HepG2 (cell line): Measurements from ENCODE around the gene SH2D3C. TPM values are rescaled to one million over a fixed set of nuclear protein-coding genes. Genes with fewer than 3 reads are reported as not detected.

Source experiments
- CCDC6 ChIP-seq: sonication (generic); formaldehyde crosslinking; IDR thresholded peaks from 2 replicates; pipeline ENCODE4 v1.8.1; 2022; ENCODE audit warnings: mild to moderate bottlenecking, missing genetic modification reagents, moderate library complexity
- MXI1 ChIP-seq: IDR thresholded peaks from 3 replicates; pipeline ENCODE4 v1.6.1; 2012; ENCODE audit warnings: low read depth, low read length, inconsistent platforms, borderline replicate concordance
- REPIN1 ChIP-seq: sonication (generic); formaldehyde crosslinking; IDR thresholded peaks from 2 replicates; pipeline ENCODE4 v1.8.0; 2022; ENCODE audit warnings: missing genetic modification reagents, low read depth, mild to moderate bottlenecking, borderline replicate concordance
- SYNCRIP ChIP-seq: fragments of 200-400 bp; formaldehyde crosslinking; IDR thresholded peaks from 2 replicates; pipeline ENCODE4 v1.6.1; 2018; ENCODE audit warnings: mild to moderate bottlenecking, low read depth, low read length; ENCODE audit not compliant: insufficient read depth
- TCF12 ChIP-seq, 2 experiments: fragments of 450-650 bp in 1 of 2; sonication (generic) in 1 of 2; formaldehyde crosslinking in 1 of 2; IDR thresholded peaks; 2 replicates each; pipeline versions ENCODE4 v1.6.1 to v1.8.0; 2017 to 2022; ENCODE audit warnings: antibody characterized with exemption in 1 of 2, mild to moderate bottlenecking in 1 of 2, missing genetic modification reagents in 1 of 2, moderate library complexity in 1 of 2
- ZBTB38 ChIP-seq: sonication (generic); formaldehyde crosslinking; IDR thresholded peaks from 2 replicates; pipeline ENCODE4 v1.5.1; 2020; ENCODE audit warnings: mild to moderate bottlenecking, missing genetic modification reagents
- ZNF160 ChIP-seq: sonication (generic); formaldehyde crosslinking; IDR thresholded peaks from 2 replicates; pipeline ENCODE4 v1.8.0; 2022; ENCODE audit warnings: mild to moderate bottlenecking, inconsistent platforms, missing genetic modification reagents
- ZNF207 ChIP-seq: fragments of 450-650 bp; IDR thresholded peaks from 2 replicates; pipeline ENCODE4 v1.6.1; 2016; ENCODE audit warnings: antibody characterized with exemption, borderline replicate concordance
- ZNF430 ChIP-seq: sonication (generic); formaldehyde crosslinking; IDR thresholded peaks from 2 replicates; pipeline ENCODE4 v1.9.0; 2021; ENCODE audit warnings: mild to moderate bottlenecking, missing genetic modification reagents
- ZSCAN25 ChIP-seq: sonication (generic); formaldehyde crosslinking; IDR thresholded peaks from 2 replicates; pipeline ENCODE4 v1.8.0; 2022; ENCODE audit warnings: mild to moderate bottlenecking, missing genetic modification reagents
- ZZZ3 ChIP-seq: sonication (generic); formaldehyde crosslinking; IDR thresholded peaks from 2 replicates; pipeline ENCODE4 v1.4.0; 2020; ENCODE audit warnings: missing genetic modification reagents, mild to moderate bottlenecking, borderline replicate concordance
- polyA plus RNA-seq, 8 experiments: library from polyadenylated mRNA; depleted of rRNA in 3 of 8; stranded (reverse) in 7 of 8; unstranded in 1 of 8; fragments of >200 nt; fragmentation: Illumina TruSeq in 4 of 8; extraction: Trizol in 4 of 8; gene quantifications; 2 replicates each; pipeline versions ENCODE4 v1.2.1 to v1.2.3, GENCODE V29; 2011 to 2016; ENCODE audit warnings: low read depth in 4 of 8, missing spikeins in 1 of 8, mixed read lengths in 1 of 8; ENCODE audit not compliant: insufficient read depth in 1 of 8
- total RNA-seq, 5 experiments: library from RNA; depleted of rRNA; stranded (reverse); fragments of >200 nt; fragmentation: Illumina TruSeq; extraction: Trizol; gene quantifications; 2 replicates each; pipeline ENCODE4 v1.2.3, GENCODE V29; 2016; ENCODE audit warnings: low read depth in 1 of 5
- TF ChIP-seq, protein P1 (sequence below): sonication (generic); formaldehyde crosslinking; IDR thresholded peaks from 2 replicates; pipeline ENCODE4 v1.9.0; 2021; ENCODE audit warnings: missing genetic modification reagents, mild to moderate bottlenecking, borderline replicate concordance
- TF ChIP-seq, protein P2 (sequence below): IDR thresholded peaks from 2 replicates; pipeline ENCODE4 v1.6.1; 2016; ENCODE audit warnings: mild to moderate bottlenecking, missing biosample characterization, missing genetic modification reagents
- TF ChIP-seq, protein P3 (sequence below), 2 experiments: sonication (generic) in 1 of 2; formaldehyde crosslinking in 1 of 2; IDR thresholded peaks; 2 replicates each; pipeline versions ENCODE4 v1.4.0 to v1.6.1; 2018 to 2020; ENCODE audit warnings: missing genetic modification reagents in 2 of 2, borderline replicate concordance in 1 of 2, low read depth in 1 of 2, mild to moderate bottlenecking in 1 of 2, missing biosample characterization in 1 of 2
- TF ChIP-seq, protein P4 (sequence below): sonication (generic); formaldehyde crosslinking; IDR thresholded peaks from 2 replicates; pipeline ENCODE4 v1.5.1; 2020; ENCODE audit warnings: missing genetic modification reagents, mild to moderate bottlenecking, borderline replicate concordance
- TF ChIP-seq, protein P5 (sequence below): sonication (generic); formaldehyde crosslinking; IDR thresholded peaks from 2 replicates; pipeline ENCODE4 v1.4.0; 2020; ENCODE audit warnings: missing genetic modification reagents

SH2D3C gene
- total and polyA plus RNA-seq, 2 of the 13 experiments (the other 11 are each of a cell fraction or from before 2014, with no cell fraction given), result not detected

DNA sequence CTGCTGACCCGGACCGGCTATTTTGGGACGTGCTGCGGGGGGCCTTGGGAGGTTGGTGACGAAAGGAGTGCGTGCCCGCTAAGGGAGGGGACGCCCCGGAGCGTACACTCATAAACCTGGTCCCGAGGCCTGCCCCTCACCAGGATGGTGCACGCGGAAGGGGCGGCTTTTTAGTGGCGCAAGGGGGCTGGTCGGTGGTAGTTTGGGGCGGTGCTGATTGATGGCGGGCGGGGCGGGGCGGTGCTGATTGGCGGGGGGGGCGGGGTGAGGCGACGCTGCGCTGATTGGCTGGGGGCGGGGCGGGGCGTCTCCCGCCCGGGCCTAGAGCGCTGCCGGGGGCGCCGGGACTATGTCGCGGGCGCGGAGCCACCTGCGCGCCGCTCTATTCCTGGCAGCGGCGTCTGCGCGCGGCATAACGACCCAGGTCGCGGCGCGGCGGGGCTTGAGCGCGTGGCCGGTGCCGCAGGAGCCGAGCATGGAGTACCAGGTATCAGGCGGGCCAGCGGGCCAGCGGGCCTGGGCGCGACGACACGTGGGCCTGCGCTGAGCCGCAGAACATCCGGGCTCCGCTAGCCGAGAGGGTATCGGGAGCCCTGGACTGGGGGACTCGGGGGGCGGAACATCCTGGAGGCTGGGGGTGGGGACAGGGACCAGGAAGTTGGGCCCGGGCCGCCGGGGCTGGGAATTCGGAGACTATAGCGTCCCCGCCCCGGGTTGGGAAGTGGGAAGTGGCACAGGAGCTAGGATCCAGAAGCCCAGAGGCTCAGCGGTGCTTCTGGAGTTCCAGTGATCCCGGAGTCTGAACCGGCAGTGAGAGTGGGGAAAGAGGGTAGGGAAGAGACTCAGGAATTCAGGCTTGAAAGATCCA is 24.3 kb upstream of the SH2D3C start, which contains the start of gene FPGS (continued):
- TF ChIP-seq, protein P1, sequence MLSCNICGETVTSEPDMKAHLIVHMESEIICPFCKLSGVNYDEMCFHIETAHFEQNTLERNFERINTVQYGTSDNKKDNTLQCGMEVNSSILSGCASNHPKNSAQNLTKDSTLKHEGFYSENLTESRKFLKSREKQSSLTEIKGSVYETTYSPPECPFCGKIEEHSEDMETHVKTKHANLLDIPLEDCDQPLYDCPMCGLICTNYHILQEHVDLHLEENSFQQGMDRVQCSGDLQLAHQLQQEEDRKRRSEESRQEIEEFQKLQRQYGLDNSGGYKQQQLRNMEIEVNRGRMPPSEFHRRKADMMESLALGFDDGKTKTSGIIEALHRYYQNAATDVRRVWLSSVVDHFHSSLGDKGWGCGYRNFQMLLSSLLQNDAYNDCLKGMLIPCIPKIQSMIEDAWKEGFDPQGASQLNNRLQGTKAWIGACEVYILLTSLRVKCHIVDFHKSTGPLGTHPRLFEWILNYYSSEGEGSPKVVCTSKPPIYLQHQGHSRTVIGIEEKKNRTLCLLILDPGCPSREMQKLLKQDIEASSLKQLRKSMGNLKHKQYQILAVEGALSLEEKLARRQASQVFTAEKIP, result no peak
- TF ChIP-seq, protein P2, sequence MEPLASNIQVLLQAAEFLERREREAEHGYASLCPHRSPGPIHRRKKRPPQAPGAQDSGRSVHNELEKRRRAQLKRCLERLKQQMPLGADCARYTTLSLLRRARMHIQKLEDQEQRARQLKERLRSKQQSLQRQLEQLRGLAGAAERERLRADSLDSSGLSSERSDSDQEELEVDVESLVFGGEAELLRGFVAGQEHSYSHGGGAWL (CRISPR knock-in tag), result peak; percentile 82; the same call in 1 of the 2 replicates
- TF ChIP-seq, protein P3, sequence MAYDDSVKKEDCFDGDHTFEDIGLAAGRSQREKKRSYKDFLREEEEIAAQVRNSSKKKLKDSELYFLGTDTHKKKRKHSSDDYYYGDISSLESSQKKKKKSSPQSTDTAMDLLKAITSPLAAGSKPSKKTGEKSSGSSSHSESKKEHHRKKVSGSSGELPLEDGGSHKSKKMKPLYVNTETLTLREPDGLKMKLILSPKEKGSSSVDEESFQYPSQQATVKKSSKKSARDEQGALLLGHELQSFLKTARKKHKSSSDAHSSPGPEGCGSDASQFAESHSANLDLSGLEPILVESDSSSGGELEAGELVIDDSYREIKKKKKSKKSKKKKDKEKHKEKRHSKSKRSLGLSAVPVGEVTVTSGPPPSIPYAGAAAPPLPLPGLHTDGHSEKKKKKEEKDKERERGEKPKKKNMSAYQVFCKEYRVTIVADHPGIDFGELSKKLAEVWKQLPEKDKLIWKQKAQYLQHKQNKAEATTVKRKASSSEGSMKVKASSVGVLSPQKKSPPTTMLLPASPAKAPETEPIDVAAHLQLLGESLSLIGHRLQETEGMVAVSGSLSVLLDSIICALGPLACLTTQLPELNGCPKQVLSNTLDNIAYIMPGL (CRISPR knock-in tag; IDR thresholded peaks at IDR 0.05; ENCODE audit: borderline replicate concordance in 1 of 2, low read depth in 1 of 2), result peak; percentile 44 to 53; a peak in 2 of 4 replicates
- peak; percentile 84 for TF ChIP-seq ZNF430 (CRISPR knock-in tag)
- TF ChIP-seq ZNF207, result no peak
- TF ChIP-seq MXI1, result peak; percentile 88; the same call in 1 of the 3 replicates
- TF ChIP-seq ZBTB38 (CRISPR knock-in tag), result peak; percentile 81
- no peak for TF ChIP-seq ZSCAN25
- TF ChIP-seq ZZZ3 (CRISPR knock-in tag), result peak; percentile 45; the same call in 1 of the 2 replicates
- TF ChIP-seq, protein P4, sequence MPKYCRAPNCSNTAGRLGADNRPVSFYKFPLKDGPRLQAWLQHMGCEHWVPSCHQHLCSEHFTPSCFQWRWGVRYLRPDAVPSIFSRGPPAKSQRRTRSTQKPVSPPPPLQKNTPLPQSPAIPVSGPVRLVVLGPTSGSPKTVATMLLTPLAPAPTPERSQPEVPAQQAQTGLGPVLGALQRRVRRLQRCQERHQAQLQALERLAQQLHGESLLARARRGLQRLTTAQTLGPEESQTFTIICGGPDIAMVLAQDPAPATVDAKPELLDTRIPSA (CRISPR knock-in tag), result 0 out of 2 replicates have a peak, but pooled peaks have one; percentile 5
- peak; percentile 93 for TF ChIP-seq CCDC6 (CRISPR knock-in tag)
- TF ChIP-seq, protein P5, sequence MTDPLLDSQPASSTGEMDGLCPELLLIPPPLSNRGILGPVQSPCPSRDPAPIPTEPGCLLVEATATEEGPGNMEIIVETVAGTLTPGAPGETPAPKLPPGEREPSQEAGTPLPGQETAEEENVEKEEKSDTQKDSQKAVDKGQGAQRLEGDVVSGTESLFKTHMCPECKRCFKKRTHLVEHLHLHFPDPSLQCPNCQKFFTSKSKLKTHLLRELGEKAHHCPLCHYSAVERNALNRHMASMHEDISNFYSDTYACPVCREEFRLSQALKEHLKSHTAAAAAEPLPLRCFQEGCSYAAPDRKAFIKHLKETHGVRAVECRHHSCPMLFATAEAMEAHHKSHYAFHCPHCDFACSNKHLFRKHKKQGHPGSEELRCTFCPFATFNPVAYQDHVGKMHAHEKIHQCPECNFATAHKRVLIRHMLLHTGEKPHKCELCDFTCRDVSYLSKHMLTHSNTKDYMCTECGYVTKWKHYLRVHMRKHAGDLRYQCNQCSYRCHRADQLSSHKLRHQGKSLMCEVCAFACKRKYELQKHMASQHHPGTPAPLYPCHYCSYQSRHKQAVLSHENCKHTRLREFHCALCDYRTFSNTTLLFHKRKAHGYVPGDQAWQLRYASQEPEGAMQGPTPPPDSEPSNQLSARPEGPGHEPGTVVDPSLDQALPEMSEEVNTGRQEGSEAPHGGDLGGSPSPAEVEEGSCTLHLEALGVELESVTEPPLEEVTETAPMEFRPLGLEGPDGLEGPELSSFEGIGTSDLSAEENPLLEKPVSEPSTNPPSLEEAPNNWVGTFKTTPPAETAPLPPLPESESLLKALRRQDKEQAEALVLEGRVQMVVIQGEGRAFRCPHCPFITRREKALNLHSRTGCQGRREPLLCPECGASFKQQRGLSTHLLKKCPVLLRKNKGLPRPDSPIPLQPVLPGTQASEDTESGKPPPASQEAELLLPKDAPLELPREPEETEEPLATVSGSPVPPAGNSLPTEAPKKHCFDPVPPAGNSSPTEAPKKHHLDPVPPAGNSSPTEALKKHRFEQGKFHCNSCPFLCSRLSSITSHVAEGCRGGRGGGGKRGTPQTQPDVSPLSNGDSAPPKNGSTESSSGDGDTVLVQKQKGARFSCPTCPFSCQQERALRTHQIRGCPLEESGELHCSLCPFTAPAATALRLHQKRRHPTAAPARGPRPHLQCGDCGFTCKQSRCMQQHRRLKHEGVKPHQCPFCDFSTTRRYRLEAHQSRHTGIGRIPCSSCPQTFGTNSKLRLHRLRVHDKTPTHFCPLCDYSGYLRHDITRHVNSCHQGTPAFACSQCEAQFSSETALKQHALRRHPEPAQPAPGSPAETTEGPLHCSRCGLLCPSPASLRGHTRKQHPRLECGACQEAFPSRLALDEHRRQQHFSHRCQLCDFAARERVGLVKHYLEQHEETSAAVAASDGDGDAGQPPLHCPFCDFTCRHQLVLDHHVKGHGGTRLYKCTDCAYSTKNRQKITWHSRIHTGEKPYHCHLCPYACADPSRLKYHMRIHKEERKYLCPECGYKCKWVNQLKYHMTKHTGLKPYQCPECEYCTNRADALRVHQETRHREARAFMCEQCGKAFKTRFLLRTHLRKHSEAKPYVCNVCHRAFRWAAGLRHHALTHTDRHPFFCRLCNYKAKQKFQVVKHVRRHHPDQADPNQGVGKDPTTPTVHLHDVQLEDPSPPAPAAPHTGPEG, result peak; percentile 59; the same call in 1 of the 2 replicates
- TF ChIP-seq TCF12 (IDR thresholded peaks at IDR 0.05), result no peak
- peak; percentile 76; the same call in 1 of the 2 replicates for TF ChIP-seq TCF12 (CRISPR knock-in tag; IDR thresholded peaks at IDR 0.05)
- TF ChIP-seq ZNF160 (CRISPR knock-in tag), result 0 out of 2 replicates have a peak, but pooled peaks have one; percentile 53
- TF ChIP-seq REPIN1 (CRISPR knock-in tag), result peak; percentile 31; the same call in 1 of the 2 replicates
- no peak for TF ChIP-seq SYNCRIP
